ENCODE measurements around the gene PLS3. TPM values are rescaled to one million over a fixed set of nuclear protein-coding genes. Genes with fewer than 3 reads are reported as not detected.

The PLS3 gene

GRCh38 chrX:115697806-115698205 is 136.8 kb downstream of the PLS3 start:
- no peak overlapping the region for H3K27ac ChIP-seq (ENCODE audit: low read length, poor library complexity, severe bottlenecking)
- DNase-seq, result no peak
- H3K14ac ChIP-seq (ENCODE audit: low read length in 2 of 2), result no peak overlapping the region

More at GRCh38 chrX:115697806-115698205, 136.8 kb downstream of the PLS3 start:
- no peaks in the 10 kb centered on the region for H3K9me3 ChIP-seq (ENCODE audit: control insufficient read depth, low read length)
- H3K27me3 ChIP-seq (ENCODE audit: control insufficient read depth in 1 of 2, insufficient read depth in 1 of 2, low read length in 2 of 2), result peaks cover 0 to 51% of the 10 kb centered on the region in 2 experiments
- no peaks in the 10 kb centered on the region for H3K36me3 ChIP-seq (ENCODE audit: control insufficient read depth in 1 of 2, insufficient read depth in 2 of 2, low read depth in 1 of 2, low read length in 2 of 2)
- no peak overlapping the region for H3K4me2 ChIP-seq (ENCODE audit: low read length, poor library complexity, severe bottlenecking)
- 100% methylated on average over 2 of the region's 2 CpGs for WGBS
- H3K4ac ChIP-seq (ENCODE audit: low read depth in 1 of 2, low read length in 2 of 2), result no peak overlapping the region
- H2AFZ ChIP-seq (ENCODE audit: low read depth, low read length), result no peak overlapping the region
- H4K91ac ChIP-seq (ENCODE audit: low read length), result no peak overlapping the region
- no peak overlapping the region for H3K9ac ChIP-seq (ENCODE audit: low read length)
- H2AK5ac ChIP-seq (ENCODE audit: low read length, severe bottlenecking), result no peak overlapping the region
- H2BK120ac ChIP-seq (ENCODE audit: low read depth, low read length), result no peak overlapping the region
- H2BK15ac ChIP-seq (ENCODE audit: low read depth, poor library complexity, severe bottlenecking), result no peak overlapping the region
- H3K18ac ChIP-seq (ENCODE audit: low read depth in 1 of 2, low read length in 2 of 2), result no peak overlapping the region
- no peak overlapping the region for H2BK5ac ChIP-seq (ENCODE audit: low read depth, low read length, poor library complexity, severe bottlenecking)
- no peaks in the 10 kb centered on the region for H3K4me1 ChIP-seq (ENCODE audit: control insufficient read depth, insufficient read depth, low read depth, low read length)
- no peak overlapping the region for H2BK12ac ChIP-seq (ENCODE audit: low read length in 2 of 2)
- no peak overlapping the region for H3K4me3 ChIP-seq (ENCODE audit: insufficient read depth in 1 of 2, low read depth in 1 of 2, low read length in 2 of 2)
- no peak overlapping the region for H4K8ac ChIP-seq (ENCODE audit: low read length)
- H3K23ac ChIP-seq (ENCODE audit: low read length in 2 of 2), result no peak overlapping the region
- H3K79me1 ChIP-seq (replicated peaks; ENCODE audit: low read length, poor library complexity, severe bottlenecking), result no peaks in the 10 kb centered on the region

Small RNA genes within 50 kb of the gene (small RNA-seq; reads per million reads assigned to genes)
- not detected for gene RF00264 (ENCODE audit: low read depth)

All from mesenchymal stem cell (in vitro differentiated cells and primary cell).